Fibroblast of pulmonary artery (primary cell): ENCODE measurements around the gene ZNF853.
"Not testable (repeated sequence)": the region's sequence is repeated elsewhere in the genome, so short reads cannot be mapped to it uniquely, and the experiment has no call there.

ENCODE experiments used
- DNase-seq: peaks from one replicate; pipeline ENCODE4 v3.0.0-alpha.2; 2010; ENCODE audit warnings: low read depth
- H3K4me3 ChIP-seq: replicated peaks from 2 replicates; pipeline ENCODE4 v1.5.1; 2011; ENCODE audit warnings: low read depth, mild to moderate bottlenecking, control low read depth, low read length, moderate library complexity
- TF ChIP-seq, protein P1 (sequence below): IDR thresholded peaks from 2 replicates; pipeline ENCODE4 v1.5.1; 2011; ENCODE audit warnings: mild to moderate bottlenecking, control low read depth, low read length, inconsistent platforms; ENCODE audit errors: missing control alignments

The ZNF853 gene

DNA sequence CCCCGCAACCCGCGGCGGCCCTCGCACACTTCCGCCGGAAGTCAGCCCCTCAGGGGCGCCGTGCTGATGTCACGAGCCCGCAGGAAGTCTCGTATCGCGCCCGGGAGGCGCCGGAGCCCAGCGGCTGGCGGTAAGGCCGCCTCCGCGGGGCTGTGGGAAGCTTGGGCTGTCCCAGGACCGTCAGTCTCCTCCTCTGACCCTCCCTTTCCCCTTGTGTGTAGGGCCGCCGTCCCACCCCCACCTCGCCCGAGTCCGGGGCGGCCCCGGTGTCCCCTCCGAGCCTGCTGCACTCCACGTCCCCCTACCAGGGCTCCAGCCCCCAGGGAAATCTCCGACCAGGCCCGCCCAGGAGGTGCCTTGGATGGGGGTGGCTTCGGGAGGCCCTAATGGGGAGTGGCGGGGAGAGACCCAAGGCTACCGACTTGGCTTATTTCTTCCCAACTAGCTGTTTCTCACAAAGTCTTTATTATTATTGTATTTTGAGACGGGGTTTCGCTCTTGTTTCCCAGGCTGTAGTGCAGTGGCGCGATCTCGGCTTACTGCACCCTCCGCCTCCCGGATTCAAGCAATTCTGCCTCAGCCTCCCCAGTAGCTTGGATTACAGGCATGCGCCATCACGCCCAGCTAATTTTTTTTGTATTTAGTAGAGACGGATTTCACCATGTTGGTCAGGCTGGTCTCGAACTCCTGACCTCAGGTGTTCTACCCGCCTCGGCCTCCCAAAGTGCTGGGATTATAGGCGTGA, 37.9 kb upstream of the ZNF853 start, which contains the start of gene ZDHHC4:
Gene ZDHHC4 (plus strand): TSS at position 86 of the 745 bp plus-strand sequence. CDS start 3,108 bp downstream, outside the sequence.
- TF ChIP-seq, protein P1, sequence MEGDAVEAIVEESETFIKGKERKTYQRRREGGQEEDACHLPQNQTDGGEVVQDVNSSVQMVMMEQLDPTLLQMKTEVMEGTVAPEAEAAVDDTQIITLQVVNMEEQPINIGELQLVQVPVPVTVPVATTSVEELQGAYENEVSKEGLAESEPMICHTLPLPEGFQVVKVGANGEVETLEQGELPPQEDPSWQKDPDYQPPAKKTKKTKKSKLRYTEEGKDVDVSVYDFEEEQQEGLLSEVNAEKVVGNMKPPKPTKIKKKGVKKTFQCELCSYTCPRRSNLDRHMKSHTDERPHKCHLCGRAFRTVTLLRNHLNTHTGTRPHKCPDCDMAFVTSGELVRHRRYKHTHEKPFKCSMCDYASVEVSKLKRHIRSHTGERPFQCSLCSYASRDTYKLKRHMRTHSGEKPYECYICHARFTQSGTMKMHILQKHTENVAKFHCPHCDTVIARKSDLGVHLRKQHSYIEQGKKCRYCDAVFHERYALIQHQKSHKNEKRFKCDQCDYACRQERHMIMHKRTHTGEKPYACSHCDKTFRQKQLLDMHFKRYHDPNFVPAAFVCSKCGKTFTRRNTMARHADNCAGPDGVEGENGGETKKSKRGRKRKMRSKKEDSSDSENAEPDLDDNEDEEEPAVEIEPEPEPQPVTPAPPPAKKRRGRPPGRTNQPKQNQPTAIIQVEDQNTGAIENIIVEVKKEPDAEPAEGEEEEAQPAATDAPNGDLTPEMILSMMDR, result no peak
- H3K4me3 ChIP-seq, result peak within 1 kb of the TSS; percentile 77
- DNase-seq, result peak; percentile 93

GRCh38 chr7:6578114-6579084, 37.0 kb upstream of the ZNF853 start:
- peak overlapping the region; percentile 77 for H3K4me3 ChIP-seq
- peak; percentile 16 for DNase-seq
- TF ChIP-seq, protein P1, result no peak

GRCh38 chr7:6579446-6579845, 36.0 kb upstream of the ZNF853 start:
- DNase-seq, result peak; percentile 21
- no peak overlapping the region for H3K4me3 ChIP-seq
- TF ChIP-seq, protein P1, result peak; percentile 19

DNA sequence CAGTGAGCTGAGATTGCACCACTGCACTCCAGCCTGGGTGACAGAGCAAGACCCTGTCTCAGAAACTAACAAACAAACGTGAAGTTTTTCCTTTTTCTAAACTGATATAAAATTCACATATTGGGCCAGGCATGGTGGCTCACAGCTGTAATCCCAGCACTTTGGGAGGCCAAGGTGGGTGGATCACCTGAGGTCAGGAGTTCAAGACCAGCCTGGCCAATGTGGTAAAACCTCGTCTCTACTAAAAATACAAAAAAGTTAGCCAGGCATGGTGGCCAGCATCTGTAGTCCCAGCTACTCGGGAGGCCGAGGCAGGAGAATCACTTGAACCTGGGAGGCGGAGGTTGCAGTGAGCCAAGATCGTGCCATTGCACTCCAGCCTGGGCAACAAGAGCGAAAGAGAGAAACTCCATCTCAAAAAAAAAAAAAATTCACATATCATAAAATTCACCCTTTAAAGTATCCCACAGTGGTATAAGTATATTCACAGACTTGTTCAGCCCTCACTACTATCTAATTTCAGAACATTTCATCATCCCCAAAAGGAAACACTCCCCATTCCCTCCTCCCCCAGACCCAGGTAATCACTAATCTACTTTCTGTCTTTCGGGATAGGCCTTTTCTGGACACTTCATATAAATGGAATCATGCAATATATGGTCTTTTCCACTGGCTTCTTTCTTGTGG, 29.5 kb upstream of the ZNF853 start:
- not testable (repeated sequence) for H3K4me3 ChIP-seq, DNase-seq

DNA sequence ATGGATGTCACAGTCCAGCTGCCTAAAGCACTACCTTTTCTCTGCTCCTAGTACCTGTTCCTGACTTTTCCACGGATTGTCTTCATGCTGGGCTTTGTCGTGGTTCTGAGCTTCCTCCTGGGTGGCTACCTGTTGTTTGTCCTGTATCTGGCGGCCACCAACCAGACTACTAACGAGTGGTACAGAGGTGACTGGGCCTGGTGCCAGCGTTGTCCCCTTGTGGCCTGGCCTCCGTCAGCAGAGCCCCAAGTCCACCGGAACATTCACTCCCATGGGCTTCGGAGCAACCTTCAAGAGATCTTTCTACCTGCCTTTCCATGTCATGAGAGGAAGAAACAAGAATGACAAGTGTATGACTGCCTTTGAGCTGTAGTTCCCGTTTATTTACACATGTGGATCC, 26.8 kb upstream of the ZNF853 start:
- no peak overlapping the region for H3K4me3 ChIP-seq
- DNase-seq, result no peak
- TF ChIP-seq, protein P1, result no peak

GRCh38 chr7:6589151-6589828, 26.1 kb upstream of the ZNF853 start:
- TF ChIP-seq, protein P1, result no peak
- DNase-seq, result no peak
- peak overlapping the region; percentile 31 for H3K4me3 ChIP-seq
